IMR-90 (cell line): ENCODE results near the gene PTK6. TPM values are rescaled to one million over a fixed set of nuclear protein-coding genes. Genes with fewer than 3 reads are reported as not detected.

Source experiments
- ATAC-seq: fragments of 200-7000 bp; cut with Tn5 transposase; 2 replicates; pipeline ENCODE4 v1.9.1; 2020; ENCODE audit warnings: low read depth, mild to moderate bottlenecking, moderate library complexity
- BruUV-seq: library from RNA; stranded (reverse); fragments of 400-500 nt; replicated peaks from 2 replicates; lab custom pipeline; 2021; lab: Mats Ljungman, UMichigan
- CTCF ChIA-PET: fragments of 300-600 bp; formaldehyde crosslinking; extraction: SDS; loops from one replicate; lab custom pipeline; 2021; ENCODE audit warnings: antibody characterized with exemption; lab: Yijun Ruan, JAX
- POLR2A ChIA-PET: fragments of 300-600 bp; sonication (Branson Sonifier 250); formaldehyde crosslinking; loops from one replicate; lab custom pipeline; 2022; ENCODE audit warnings: antibody characterized with exemption; ENCODE audit not compliant: unreplicated experiment; lab: Charles Lee
- DNase-seq: peaks from one replicate; pipeline ENCODE4 v3.0.0; 2013
- H2AFZ ChIP-seq: replicated peaks from 2 replicates; pipeline ENCODE3; 2013; ENCODE audit warnings: low read length, mild to moderate bottlenecking; ENCODE audit not compliant: poor library complexity
- H2AK5ac ChIP-seq: 2 replicates; pipeline ENCODE4 v1.6.1; 2013; ENCODE audit warnings: low read depth, low read length, inconsistent platforms
- H2AK9ac ChIP-seq: replicated peaks from 2 replicates; pipeline ENCODE3; 2013; ENCODE audit warnings: mild to moderate bottlenecking, low read depth, low read length, moderate library complexity; ENCODE audit not compliant: poor library complexity
- H2BK120ac ChIP-seq: 2 replicates; pipeline ENCODE4 v1.6.1; 2013; ENCODE audit warnings: low read depth, low read length, inconsistent platforms
- H2BK15ac ChIP-seq: 3 replicates; pipeline ENCODE4 v1.6.1; 2013; ENCODE audit warnings: low read depth, low read length, inconsistent platforms
- H2BK20ac ChIP-seq: 2 replicates; pipeline ENCODE4 v1.6.1; 2013; ENCODE audit warnings: low read depth, mild to moderate bottlenecking, inconsistent platforms, low read length, moderate library complexity
- H2BK5ac ChIP-seq: 2 replicates; pipeline ENCODE4 v1.6.1; 2013; ENCODE audit warnings: mild to moderate bottlenecking, low read depth, low read length, inconsistent platforms; ENCODE audit not compliant: poor library complexity, severe bottlenecking
- H3K14ac ChIP-seq: replicated peaks from 2 replicates; pipeline ENCODE4 v1.6.1; 2013; ENCODE audit warnings: low read depth, low read length, inconsistent platforms
- H3K18ac ChIP-seq: 2 replicates; pipeline ENCODE4 v1.6.1; 2013; ENCODE audit warnings: low read depth, low read length, control low read depth
- H3K23ac ChIP-seq: 2 replicates; pipeline ENCODE4 v1.6.1; 2013; ENCODE audit warnings: low read depth, low read length, inconsistent platforms
- H3K27ac ChIP-seq: 2 replicates; pipeline ENCODE4 v1.5.1; 2013; ENCODE audit warnings: mild to moderate bottlenecking, control low read depth, low read length; ENCODE audit not compliant: insufficient read depth
- H3K27me3 ChIP-seq: 2 replicates; pipeline ENCODE4 v1.6.1; 2013; ENCODE audit warnings: low read length; ENCODE audit not compliant: control insufficient read depth, insufficient read depth
- H3K36me3 ChIP-seq: 2 replicates; pipeline ENCODE4 v1.6.1; 2013; ENCODE audit warnings: low read length, mixed read lengths; ENCODE audit not compliant: control insufficient read depth, insufficient read depth
- H3K4ac ChIP-seq: 2 replicates; pipeline ENCODE4 v1.6.1; 2013; ENCODE audit warnings: low read depth, low read length, inconsistent platforms
- H3K4me1 ChIP-seq: 2 replicates; pipeline ENCODE4 v1.6.1; 2013; ENCODE audit warnings: low read length, mixed read lengths; ENCODE audit not compliant: control insufficient read depth, insufficient read depth
- H3K4me2 ChIP-seq: 2 replicates; pipeline ENCODE4 v1.6.1; 2013; ENCODE audit warnings: low read depth, mild to moderate bottlenecking, control low read depth, low read length, moderate library complexity
- H3K4me3 ChIP-seq: 2 replicates; pipeline ENCODE4 v1.5.1; 2013; ENCODE audit warnings: low read depth, mild to moderate bottlenecking, control low read depth, low read length, moderate library complexity; ENCODE audit not compliant: insufficient read depth
- H3K56ac ChIP-seq: 2 replicates; pipeline ENCODE4 v1.6.1; 2013; ENCODE audit warnings: low read length, inconsistent platforms; ENCODE audit not compliant: insufficient read depth; ENCODE audit errors: extremely low read depth
- H3K79me1 ChIP-seq, 2 experiments: 2 replicates each; pipeline ENCODE4 v1.6.1; 2013; ENCODE audit warnings: low read length in 2 of 2, inconsistent platforms in 1 of 2, low read depth in 1 of 2
- H3K9ac ChIP-seq: 2 replicates; pipeline ENCODE4 v1.6.1; 2013; ENCODE audit warnings: low read depth, low read length, control low read depth
- H3K9me1 ChIP-seq: 2 replicates; pipeline ENCODE4 v1.6.1; 2013; ENCODE audit warnings: low read length, inconsistent platforms; ENCODE audit not compliant: insufficient read depth
- H3K9me3 ChIP-seq: 2 replicates; pipeline ENCODE4 v1.6.1; 2013; ENCODE audit warnings: low read length; ENCODE audit not compliant: control insufficient read depth, insufficient read depth
- H4K20me1 ChIP-seq: 2 replicates; pipeline ENCODE4 v1.6.1; 2013; ENCODE audit warnings: low read length, inconsistent platforms; ENCODE audit not compliant: insufficient read depth
- H4K5ac ChIP-seq: 2 replicates; pipeline ENCODE4 v1.6.1; 2013; ENCODE audit warnings: mild to moderate bottlenecking, low read depth, low read length, control low read depth
- H4K8ac ChIP-seq, 2 experiments: 2 replicates each; pipeline ENCODE4 v1.6.1; 2013; ENCODE audit warnings: low read depth in 2 of 2, low read length in 2 of 2, control low read depth in 1 of 2, inconsistent platforms in 1 of 2
- H4K91ac ChIP-seq: 2 replicates; pipeline ENCODE4 v1.6.1; 2013; ENCODE audit warnings: low read depth, low read length, inconsistent platforms; ENCODE audit not compliant: insufficient read depth
- MAZ ChIP-seq: IDR thresholded peaks from 2 replicates; pipeline ENCODE4 v1.6.1; 2012; ENCODE audit warnings: low read depth, mild to moderate bottlenecking, low read length, improper control_type of control experiment, moderate library complexity, borderline replicate concordance
- WGBS, 2 experiments: methylation state at CpG; one replicate each; pipeline versions ENCODE4 v1.1.5 to v1.1.7; 2013; ENCODE audit warnings: missing lambda C conversion rate in 2 of 2; ENCODE audit not compliant: insufficient read length in 1 of 2; ENCODE audit errors: extremely low coverage in 2 of 2; 5-methylcytosine and 5-hydroxymethylcytosine counted together
- dilution Hi-C: fragments of 300-500 bp; cut with HindIII; formaldehyde crosslinking; loops from one replicate; pipeline ENCODE4 v1.14.3; 2018; ENCODE audit warnings: low sequenced_read_pairs; ENCODE audit not compliant: unreplicated experiment
- in situ Hi-C: fragments of 300-500 bp; cut with MboI; formaldehyde crosslinking; loops from 3 replicates; pipeline ENCODE4 v1.14.3; 2019; ENCODE audit warnings: low sequenced_read_pairs, inconsistent platforms, mixed read lengths
- intact Hi-C: fragments of 100-400 bp; cut with micrococcal nuclease; formaldehyde crosslinking; loops from 2 replicates; pipeline ENCODE4 v1.10.0; 2022
- polyA plus RNA-seq, 3 experiments: library from polyadenylated mRNA; depleted of rRNA; stranded (reverse); fragments of >200 nt; gene quantifications; 2 replicates each; pipeline ENCODE4 v1.2.3, GENCODE V29; 2012; ENCODE audit warnings: low replicate concordance in 1 of 3
- total RNA-seq: library from RNA; depleted of rRNA; stranded (reverse); fragments of >200 nt; gene quantifications from 2 replicates; pipeline ENCODE4 v1.2.3, GENCODE V29; 2012

Gene PTK6
- total and polyA plus RNA-seq, 2 of the 4 experiments (the other 2 are of a cell fraction): not detected

GRCh38 chr20:63518946-63519667 is 18.1 kb downstream of the PTK6 start:
- Histone ChIP-seq H3K4me2 (peak overlapping the region; percentile 86), H2BK20ac (no peak overlapping the region), H2BK5ac (peak overlapping the region; percentile 1), H4K8ac (peak overlapping the region; percentile 46 to 78; a peak in 2 of 4 replicates), H3K14ac (peak overlapping the region; percentile 16), H3K18ac (peak overlapping the region; percentile 30), H3K27me3 (no peaks in the 10 kb centered on the region), H3K9me3 (no peaks in the 10 kb centered on the region), H4K91ac (peak overlapping the region; percentile 51), H3K23ac (peak overlapping the region; percentile 73; the same call in 1 of the 2 replicates), H3K27ac (peak overlapping the region; percentile 57; the same call in 1 of the 2 replicates), H2BK120ac (peak overlapping the region; percentile 63; the same call in 1 of the 2 replicates), H2AK9ac (peak overlapping the region; percentile 96), H3K9ac (peak overlapping the region; percentile 81), H3K4me3 (peak overlapping the region; percentile 97), H3K79me1 (peaks cover 19 to 38% of the 10 kb centered on the region in 2 experiments), H4K5ac (peak overlapping the region; percentile 32), H3K56ac (no peak overlapping the region), H3K4me1 (peaks cover 13% of the 10 kb centered on the region), H4K20me1 (peaks cover 29% of the 10 kb centered on the region), H3K9me1 (peaks cover 11% of the 10 kb centered on the region; the same call in 1 of the 2 replicates), H3K4ac (peak overlapping the region; percentile 69), H2AK5ac (peak overlapping the region; percentile 78; the same call in 1 of the 2 replicates), H2BK15ac (no peak overlapping the region), H3K36me3 (peaks cover 23% of the 10 kb centered on the region), H2AFZ (peak overlapping the region; percentile 87)
- in situ Hi-C loops (no loop called here), dilution Hi-C loops (no loop called here), intact Hi-C loops (no loop called here)
- no peak for DNase-seq
- ChIA-PET POLR2A (no interaction called here), CTCF (no interaction called here)
- BruUV-seq: no TSS peak
- no peak for ATAC-seq
- 51% methylated on average over 14 of the region's 32 CpGs; no CpG with 5 or more reads in 1 of the 2 experiments for WGBS, 2 experiments
- TF ChIP-seq MAZ: no peak
